K562 (cell line): ENCODE data around the gene CAMK1D. TPM values are rescaled to one million over a fixed set of nuclear protein-coding genes. Genes with fewer than 3 reads are reported as not detected.

Source experiments
- BRF2 ChIP-seq: IDR thresholded peaks from 3 replicates; pipeline ENCODE4 v1.6.1; 2011; ENCODE audit warnings: borderline replicate concordance, mild to moderate bottlenecking; ENCODE audit not compliant: insufficient read length, insufficient read depth
- CEBPB ChIP-seq: fragments of 450-650 bp; IDR thresholded peaks from 2 replicates; pipeline ENCODE4 v1.6.1; 2016; ENCODE audit warnings: missing genetic modification characterization, missing compliant biosample characterization
- CEBPG ChIP-seq, 3 experiments: fragments of 200-800 bp in 1 of 3; sonication (Bioruptor generic) in 1 of 3; sonication (generic) in 1 of 3; formaldehyde crosslinking in 1 of 3; IDR thresholded peaks in 2 of 3; conservative IDR thresholded peaks in 1 of 3; 2 replicates each; pipeline versions ENCODE4 v1.6.1 to v1.8.0; 2016 to 2022; ENCODE audit warnings: missing compliant biosample characterization in 2 of 3, missing genetic modification characterization in 2 of 3, mild to moderate bottlenecking in 1 of 3, missing genetic modification reagents in 1 of 3
- CXXC5 ChIP-seq: fragments of 250-450 bp; sonication (Bioruptor Pico); IDR thresholded peaks from 2 replicates; pipeline ENCODE4 v1.8.0; 2022; ENCODE audit warnings: inconsistent platforms, mild to moderate bottlenecking, moderate library complexity
- E2F1 ChIP-seq: sonication (generic); formaldehyde crosslinking; IDR thresholded peaks from 2 replicates; pipeline ENCODE4 v1.8.1; 2023; ENCODE audit warnings: mild to moderate bottlenecking, missing genetic modification reagents, moderate library complexity
- HMG20B ChIP-seq: fragments of 250-450 bp; sonication (Bioruptor Pico); IDR thresholded peaks from 2 replicates; pipeline ENCODE4 v1.5.0; 2021; ENCODE audit warnings: mild to moderate bottlenecking
- PKNOX1 ChIP-seq: fragments of 450-650 bp; IDR thresholded peaks from 2 replicates; pipeline ENCODE4 v1.6.1; 2016
- PRPF4 ChIP-seq: fragments of 200-400 bp; formaldehyde crosslinking; IDR thresholded peaks from one replicate; pipeline ENCODE4 v1.6.1; 2017; ENCODE audit warnings: low read length, low read depth, mild to moderate bottlenecking; ENCODE audit not compliant: insufficient read depth, poor library complexity, severe bottlenecking
- STAT5A ChIP-seq: IDR thresholded peaks from 2 replicates; pipeline ENCODE4 v1.6.1; 2012; ENCODE audit warnings: low read length, inconsistent platforms, borderline replicate concordance
- ZNF449 ChIP-seq: fragments of 250-450 bp; sonication (Bioruptor Pico); IDR thresholded peaks from 2 replicates; pipeline ENCODE4 v1.8.0; 2022; ENCODE audit warnings: moderate library complexity, mild to moderate bottlenecking, inconsistent platforms
- polyA plus RNA-seq, 8 experiments: library from polyadenylated mRNA; depleted of rRNA in 4 of 8; stranded (reverse) in 5 of 8; unstranded in 3 of 8; fragments of >200 nt; fragmentation: Nextera tagmentation in 2 of 8; fragmentation: Illumina TruSeq in 1 of 8; extraction: Ambion mirVana in 2 of 8; extraction: Trizol in 1 of 8; gene quantifications; 2 replicates each; pipeline versions ENCODE4 v1.2.1 to v1.2.3, GENCODE V29; 2011 to 2014; ENCODE audit warnings: inconsistent platforms in 1 of 8, missing spikeins in 1 of 8
- total RNA-seq, 7 experiments: library from RNA; depleted of rRNA in 6 of 7; stranded (reverse); fragments of >200 nt in 6 of 7; fragmentation: Illumina TruSeq in 2 of 7; extraction: Trizol in 2 of 7; gene quantifications; 2 replicates each; pipeline versions ENCODE4 v1.2.1 to v1.2.3, GENCODE V29; 2011 to 2021; ENCODE audit warnings: low replicate concordance in 1 of 7

Gene CAMK1D
- total and polyA plus RNA-seq, 9 of the 15 experiments (the other 6 are each of a cell fraction or from before 2014, with no cell fraction given): 0.12 to 0.24 (median 0.20) TPM; not detected in 5

- TF ChIP-seq BRF2 (no peak), HMG20B (CRISPR knock-in tag) (no peak), E2F1 (CRISPR knock-in tag) (no peak), CEBPG (CRISPR knock-in tag; IDR thresholded peaks at IDR 0.05) (peak; percentile 53), CEBPG (tag; conservative IDR thresholded peaks at IDR 0.05 in 1 of 2, IDR thresholded peaks at IDR 0.05 in 1 of 2) (peak; percentile 67 to 98), ZNF449 (CRISPR knock-in tag) (no peak), PKNOX1 (no peak), PRPF4 (no peak), CEBPB (tag) (peak; percentile 95), STAT5A (no peak), CXXC5 (CRISPR knock-in tag) (no peak)
Measured at GRCh38 chr10:12474727-12475412, 125.5 kb downstream of the CAMK1D start (continued).
